Naive thymus-derived CD4-positive, alpha-beta T cell (primary cell): Measurements from ENCODE around the gene OGT. TPM values are rescaled to one million over a fixed set of nuclear protein-coding genes. Genes with fewer than 3 reads are reported as not detected.
A peak's percentile ranks its signal among the peaks of the same experiment; 100 is the strongest.
"Not testable (repeated sequence)": the region's sequence is repeated elsewhere in the genome, so short reads cannot be mapped to it uniquely, and the experiment has no call there.

Experiments used
- ATAC-seq: fragments of 150-1000 bp; cut with Tn5 transposase; 2 replicates; pipeline ENCODE4 v1.10.0; 2021; ENCODE audit warnings: mild to moderate bottlenecking, moderate library complexity
- CTCF ChIA-PET: fragments of 350-600 bp; sonication (Branson Sonifier 250); formaldehyde crosslinking; loops from one replicate; lab custom pipeline; 2021; ENCODE audit warnings: antibody characterized with exemption; lab: Charles Lee
- POLR2A ChIA-PET: fragments of 350-600 bp; sonication (Branson Sonifier 250); formaldehyde crosslinking; loops from one replicate; lab custom pipeline; 2021; ENCODE audit warnings: antibody characterized with exemption, inconsistent platforms; lab: Charles Lee
- DNase-seq, 9 donors: peaks; one replicate each; pipeline versions ENCODE4 v3.0.0 to v3.0.0-alpha.2; 2020 to 2022; ENCODE audit warnings: mixed read lengths in 1 of 9
- H3K27ac ChIP-seq: one replicate; pipeline ENCODE4 v1.7.0; 2013; ENCODE audit warnings: mild to moderate bottlenecking, low read depth, low read length, moderate library complexity
- H3K27me3 ChIP-seq, 2 donors: one replicate each; pipeline ENCODE4 v1.7.0; 2013; ENCODE audit warnings: low read length in 2 of 2, mild to moderate bottlenecking in 2 of 2, moderate library complexity in 2 of 2; ENCODE audit not compliant: control insufficient read depth in 2 of 2, insufficient read depth in 2 of 2
- H3K36me3 ChIP-seq, 3 experiments: 1 replicate in 2 of 3; 2 replicates in 1 of 3; pipeline ENCODE4 v1.7.0; 2013; ENCODE audit warnings: low read length in 3 of 3, mild to moderate bottlenecking in 3 of 3, moderate library complexity in 1 of 3; ENCODE audit not compliant: insufficient read depth in 3 of 3, control insufficient read depth in 2 of 3
- H3K4me1 ChIP-seq, 2 donors: one replicate each; pipeline ENCODE4 v1.7.0; 2013; ENCODE audit warnings: low read length in 2 of 2, mild to moderate bottlenecking in 2 of 2, moderate library complexity in 1 of 2; ENCODE audit not compliant: control insufficient read depth in 2 of 2, insufficient read depth in 2 of 2
- H3K4me3 ChIP-seq: 2 replicates; pipeline ENCODE4 v1.7.0; 2013; ENCODE audit warnings: mild to moderate bottlenecking, low read length
- H3K9me3 ChIP-seq, 3 experiments: 1 replicate in 2 of 3; 2 replicates in 1 of 3; pipeline ENCODE4 v1.7.0; 2013; ENCODE audit warnings: low read length in 3 of 3; ENCODE audit not compliant: control insufficient read depth in 2 of 3
- H3K27ac Mint-ChIP-seq, 9 donors: one replicate each; pipeline ENCODE4 v1.8.0; 2020 to 2022; ENCODE audit warnings: mixed read lengths in 9 of 9, mild to moderate bottlenecking in 8 of 9, moderate library complexity in 5 of 9, inconsistent platforms in 2 of 9
- H3K27me3 Mint-ChIP-seq, 5 donors: one replicate each; pipeline ENCODE4 v1.8.0; 2021 to 2022; ENCODE audit warnings: mixed read lengths in 5 of 5, mild to moderate bottlenecking in 1 of 5
- H3K36me3 Mint-ChIP-seq, 5 donors: one replicate each; pipeline ENCODE4 v1.8.0; 2020 to 2022; ENCODE audit warnings: mixed read lengths in 5 of 5, mild to moderate bottlenecking in 3 of 5, inconsistent platforms in 1 of 5
- H3K4me1 Mint-ChIP-seq, 7 donors: one replicate each; pipeline ENCODE4 v1.8.0; 2020 to 2022; ENCODE audit warnings: mixed read lengths in 7 of 7, mild to moderate bottlenecking in 3 of 7, inconsistent platforms in 1 of 7
- H3K4me3 Mint-ChIP-seq, 10 donors: one replicate each; pipeline ENCODE4 v1.8.0; 2020 to 2022; ENCODE audit warnings: mild to moderate bottlenecking in 10 of 10, mixed read lengths in 10 of 10, moderate library complexity in 6 of 10, inconsistent platforms in 2 of 10
- H3K9me3 Mint-ChIP-seq, 11 donors: one replicate each; pipeline ENCODE4 v1.8.0; 2020 to 2022; ENCODE audit warnings: mixed read lengths in 11 of 11, mild to moderate bottlenecking in 4 of 11, inconsistent platforms in 1 of 11, moderate library complexity in 1 of 11
- intact Hi-C, 2 donors: fragments of 100-400 bp; cut with micrococcal nuclease; formaldehyde crosslinking; loops; one replicate each; pipeline ENCODE4 v1.15.1; 2023
- polyA plus RNA-seq, 2 donors: library from polyadenylated mRNA; unstranded; fragments of 300-500 nt; fragmentation: Illumina TruSeq; gene quantifications; one replicate each; pipeline ENCODE4 v1.2.3, GENCODE V29; 2021
- total RNA-seq, 6 experiments: library from RNA in 5 of 6; stranded (reverse) in 5 of 6; gene quantifications; 1 replicate in 5 of 6; 2 replicates in 1 of 6; pipeline ENCODE4 v1.2.3 and lab custom pipeline; 2021 to 2026

OGT gene
- total and polyA plus RNA-seq, 7 experiments from 2014 or later = 30.5 to 520 (median 346) TPM

DNA sequence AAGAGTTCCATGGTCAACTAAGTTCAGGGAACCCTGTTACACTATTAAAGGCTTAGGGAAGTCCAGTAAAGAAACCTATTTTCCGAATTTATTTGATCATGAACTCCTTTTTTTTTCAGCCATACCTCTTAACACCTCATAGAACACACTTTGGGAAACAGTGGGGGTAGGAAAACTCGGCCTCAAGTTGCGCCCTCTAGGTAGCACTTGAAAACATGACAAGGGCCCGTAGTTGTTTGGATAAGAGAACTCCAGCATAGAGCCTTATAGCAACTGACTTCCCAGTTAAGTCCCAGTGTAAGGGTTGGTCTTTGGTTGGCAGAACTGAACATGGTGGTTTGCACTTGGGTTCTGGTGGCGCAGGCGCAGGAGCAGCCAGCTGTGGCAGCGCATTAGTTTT, 14.4 kb downstream of the OGT start:
- Mint-ChIP-seq H3K4me3 (no peak overlapping the region), H3K4me1 (peaks cover 9 to 50% (median 36%) of the 10 kb centered on the region in 7 donors), H3K27me3 (no peaks in the 10 kb centered on the region), H3K27ac (no peak overlapping the region), H3K9me3 (no peaks in the 10 kb centered on the region), H3K36me3 (peaks cover 0 to 17% (median 8%) of the 10 kb centered on the region in 5 donors)
- peaks cover 16 to 67% (median 30%) of the 10 kb centered on the region in 3 experiments for H3K36me3 ChIP-seq
- ChIA-PET POLR2A (no interaction called here), CTCF (no interaction called here)
- H3K27ac ChIP-seq = no peak overlapping the region
- DNase-seq (no peak), ATAC-seq (no peak)
- H3K4me3 ChIP-seq = no peak overlapping the region
- no peaks in the 10 kb centered on the region for H3K27me3 ChIP-seq
- no peaks in the 10 kb centered on the region for H3K9me3 ChIP-seq
- intact Hi-C loops = no loop called here
- peaks cover 10 to 22% of the 10 kb centered on the region in 2 donors for H3K4me1 ChIP-seq

DNA sequence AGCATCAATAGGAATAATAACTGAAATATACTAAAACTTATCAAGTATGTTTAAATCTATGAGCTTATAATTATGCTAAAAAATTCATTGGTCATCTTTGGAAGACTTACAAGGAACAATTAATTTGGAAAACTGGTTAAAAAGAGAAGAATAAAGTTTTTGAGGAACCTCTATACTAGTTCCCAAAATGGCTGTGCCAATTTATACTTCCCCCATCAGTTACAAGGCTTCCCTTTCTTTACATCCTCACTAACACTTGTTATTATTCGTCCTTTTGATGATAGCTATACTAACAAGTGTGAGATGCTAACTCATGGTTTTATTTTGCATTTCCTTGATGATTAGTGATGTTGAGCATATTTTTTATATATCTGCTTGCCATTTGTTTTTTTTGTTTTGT, 17.1 kb downstream of the OGT start:
- ATAC-seq (no peak), DNase-seq (no peak)
- Histone ChIP-seq H3K4me1 (peaks cover 0 to 7% of the 10 kb centered on the region in 2 donors), H3K27me3 (no peaks in the 10 kb centered on the region), H3K9me3 (no peaks in the 10 kb centered on the region), H3K27ac (no peak overlapping the region), H3K4me3 (no peak overlapping the region), H3K36me3 (peaks cover 12 to 58% (median 30%) of the 10 kb centered on the region in 3 experiments)
- Mint-ChIP-seq H3K27ac (no peak overlapping the region), H3K9me3 (no peaks in the 10 kb centered on the region), H3K36me3 (peaks cover 0 to 15% (median 8%) of the 10 kb centered on the region in 5 donors), H3K4me3 (no peak overlapping the region), H3K4me1 (peaks cover 5 to 28% (median 15%) of the 10 kb centered on the region in 7 donors), H3K27me3 (no peaks in the 10 kb centered on the region)
- ChIA-PET CTCF (interaction anchor here (0.9 to 1.0 kb wide), 2 partner anchors 9 to 12 kb away, joined by 3 read pairs; no protein-coding TSS in a partner anchor), POLR2A (interaction anchor here (0.7 to 1.8 kb wide), 2 partner anchors 18 to 85 kb away, joined by 3 to 5 read pairs; partner anchors contain the start of gene OGT)
- intact Hi-C loops = loop anchor here in 1 of 2 donors (1.0 to 10.0 kb wide), 2 partner anchors 11 to 155 kb away; no protein-coding TSS in a partner anchor

DNA sequence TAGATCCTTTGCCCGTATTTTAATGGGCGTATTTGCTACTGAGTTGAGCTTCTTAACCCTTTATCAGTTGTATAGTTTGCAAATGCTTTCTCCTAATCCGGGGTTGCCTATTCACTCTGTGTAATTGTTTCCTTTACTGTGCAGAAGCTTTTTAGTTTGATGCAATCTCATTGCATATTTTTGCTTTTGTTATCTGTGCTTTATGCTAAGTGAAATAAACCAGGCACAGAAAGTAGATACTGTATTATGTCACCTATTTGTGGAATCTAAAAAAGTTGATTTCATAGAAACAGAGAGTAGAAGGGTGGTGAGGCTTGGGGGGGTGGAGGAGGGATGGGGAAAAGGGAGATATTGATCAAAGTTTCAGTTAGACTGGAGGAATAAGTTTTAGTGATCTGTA, 17.7 kb downstream of the OGT start:
- peaks cover 0 to 18% (median 11%) of the 10 kb centered on the region in 5 donors for H3K36me3 Mint-ChIP-seq
- ATAC-seq (no peak), DNase-seq (no peak)
- H3K4me1 Mint-ChIP-seq = peaks cover 3 to 25% (median 12%) of the 10 kb centered on the region in 7 donors
- Histone ChIP-seq H3K9me3 (no peaks in the 10 kb centered on the region), H3K27ac (no peak overlapping the region), H3K4me3 (no peak overlapping the region), H3K36me3 (peaks cover 14 to 56% (median 30%) of the 10 kb centered on the region in 3 experiments), H3K4me1 (peaks cover 0 to 7% of the 10 kb centered on the region in 2 donors), H3K27me3 (no peaks in the 10 kb centered on the region)
- no peak overlapping the region for H3K27ac Mint-ChIP-seq
- no peaks in the 10 kb centered on the region for H3K27me3 Mint-ChIP-seq
- H3K9me3 Mint-ChIP-seq = no peaks in the 10 kb centered on the region
- intact Hi-C loops = loop anchor here in 1 of 2 donors (1.0 to 10.0 kb wide), 2 partner anchors 11 to 156 kb away; no protein-coding TSS in a partner anchor
- ChIA-PET POLR2A (interaction anchor here (1.8 kb wide), 1 partner anchor 18 kb away, joined by 5 read pairs; the partner anchor contains the start of gene OGT), CTCF (interaction anchor here (1.0 to 1.1 kb wide), 2 partner anchors 9 to 132 kb away, joined by 3 read pairs; no protein-coding TSS in a partner anchor)
- H3K4me3 Mint-ChIP-seq = no peak overlapping the region

- Mint-ChIP-seq H3K4me1 (peaks cover 0 to 12% (median 7%) of the 10 kb centered on the region in 7 donors), H3K27ac (peak overlapping the region in 6 of 9 donors; percentile 3 to 70 (median 20)), H3K36me3 (peaks cover 4 to 17% (median 8%) of the 10 kb centered on the region in 5 donors), H3K4me3 (no peak overlapping the region), H3K9me3 (no peaks in the 10 kb centered on the region), H3K27me3 (no peaks in the 10 kb centered on the region)
- Histone ChIP-seq H3K27me3 (no peaks in the 10 kb centered on the region), H3K4me1 (no peaks in the 10 kb centered on the region), H3K27ac (no peak overlapping the region), H3K9me3 (no peaks in the 10 kb centered on the region), H3K36me3 (peaks cover 8 to 48% (median 14%) of the 10 kb centered on the region in 3 experiments), H3K4me3 (no peak overlapping the region)
- intact Hi-C loops = loop anchor here in 1 of 2 donors (10.0 kb wide), 1 partner anchor 161 kb away; no protein-coding TSS in a partner anchor
- no peak for ATAC-seq
- DNase-seq = no peak
- CTCF ChIA-PET = no interaction called here
- POLR2A ChIA-PET = interaction anchor here (1.1 kb wide), 1 partner anchor 190 kb away, joined by 3 read pairs; the partner anchor contains the start of gene TAF1
Observed at GRCh38 chrX:71556036-71556435, 23.1 kb downstream of the OGT start.

GRCh38 chrX:71558920-71559319, 26.0 kb downstream of the OGT start:
- Histone ChIP-seq H3K27me3 (no peaks in the 10 kb centered on the region), H3K9me3 (no peaks in the 10 kb centered on the region), H3K4me1 (no peaks in the 10 kb centered on the region), H3K4me3 (no peak overlapping the region), H3K36me3 (peaks cover 36 to 64% (median 42%) of the 10 kb centered on the region in 3 experiments), H3K27ac (no peak overlapping the region)
- no peak for DNase-seq
- Mint-ChIP-seq H3K27ac (no peak overlapping the region), H3K4me1 (peaks cover 0 to 10% (median 6%) of the 10 kb centered on the region in 7 donors), H3K36me3 (peaks cover 6 to 27% (median 17%) of the 10 kb centered on the region in 5 donors), H3K4me3 (no peak overlapping the region), H3K27me3 (no peaks in the 10 kb centered on the region), H3K9me3 (no peaks in the 10 kb centered on the region)
- no peak for ATAC-seq
- POLR2A ChIA-PET = interaction anchor here (1.4 kb wide), 1 partner anchor 20 kb away, joined by 4 read pairs; no protein-coding TSS in a partner anchor
- intact Hi-C loops = loop anchor here in 1 of 2 donors (10.0 kb wide), 1 partner anchor 164 kb away; no protein-coding TSS in a partner anchor
- CTCF ChIA-PET = no interaction called here

DNA sequence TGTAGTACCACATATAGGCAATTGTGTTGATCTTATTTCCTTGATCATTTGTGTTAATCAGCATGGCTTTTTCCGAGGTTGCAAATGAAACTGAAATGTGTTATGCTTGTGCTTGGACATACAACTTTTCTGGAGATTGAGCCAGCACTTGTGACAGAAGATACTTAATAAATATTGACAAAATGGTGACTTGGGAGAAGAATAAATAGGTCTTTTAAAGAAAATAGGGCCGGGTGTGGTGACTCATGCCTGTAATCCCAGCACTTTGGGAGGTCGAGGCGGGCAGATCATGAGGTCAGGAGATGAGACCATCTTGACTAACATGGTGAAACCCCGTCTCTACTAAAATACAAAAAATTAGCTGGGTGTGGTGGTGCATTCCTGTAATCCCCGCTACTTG, 26.9 kb downstream of the OGT start:
- H3K27me3 ChIP-seq, H3K9me3 Mint-ChIP-seq, ATAC-seq, H3K27me3 Mint-ChIP-seq, H3K27ac ChIP-seq, DNase-seq, H3K4me3 Mint-ChIP-seq, H3K9me3 ChIP-seq, H3K4me1 ChIP-seq, CTCF ChIA-PET, H3K4me3 ChIP-seq: not testable (repeated sequence)
- Mint-ChIP-seq H3K27ac (peak overlapping the region in 1 of 9 donors; percentile 32), H3K4me1 (peaks cover 0 to 13% (median 8%) of the 10 kb centered on the region in 7 donors), H3K36me3 (peaks cover 9 to 30% (median 22%) of the 10 kb centered on the region in 5 donors)
- POLR2A ChIA-PET = interaction anchor here (1.4 kb wide), 1 partner anchor 21 kb away, joined by 4 read pairs; no protein-coding TSS in a partner anchor
- H3K36me3 ChIP-seq = peaks cover 38 to 70% (median 50%) of the 10 kb centered on the region in 3 experiments
- intact Hi-C loops = loop anchor here in 1 of 2 donors (10.0 kb wide), 1 partner anchor 165 kb away; no protein-coding TSS in a partner anchor
